ENCODE results near the gene APOBEC3C. TPM values are rescaled to one million over a fixed set of nuclear protein-coding genes. Genes with fewer than 3 reads are reported as not detected.

The APOBEC3C gene
- total RNA-seq, 2 donors from 2014 or later = 9.1 to 12.5 TPM

GRCh38 chr22:38966942-38967341, 47.1 kb upstream of the APOBEC3C start:
- H3K4me1 ChIP-seq = no peaks in the 10 kb centered on the region
- no peaks in the 10 kb centered on the region for H3K36me3 ChIP-seq
- no peak for DNase-seq (ENCODE audit: low spot score)
- no peak for TF ChIP-seq CTCF (IDR thresholded peaks at IDR 0.05)
- H3K9me3 ChIP-seq = no peaks in the 10 kb centered on the region
- H3K27me3 ChIP-seq = no peaks in the 10 kb centered on the region
- H3K4me3 ChIP-seq = no peak overlapping the region
- H3K27ac ChIP-seq = no peak overlapping the region

GRCh38 chr22:38967451-38968450, 46.3 kb upstream of the APOBEC3C start:
- Histone ChIP-seq H3K4me1 (no peaks in the 10 kb centered on the region), H3K36me3 (no peaks in the 10 kb centered on the region), H3K27me3 (no peaks in the 10 kb centered on the region), H3K9me3 (no peaks in the 10 kb centered on the region), H3K4me3 (no peak overlapping the region), H3K27ac (no peak overlapping the region)
- no peak for TF ChIP-seq CTCF (IDR thresholded peaks at IDR 0.05)
- peak; percentile 61 for DNase-seq (ENCODE audit: low spot score)

- no peak for DNase-seq (ENCODE audit: low spot score)
- H3K4me3 ChIP-seq = no peak overlapping the region
- TF ChIP-seq CTCF (IDR thresholded peaks at IDR 0.05) = no peak
Observed at GRCh38 chr22:38968801-38969200, 45.3 kb upstream of the APOBEC3C start.

GRCh38 chr22:38970551-38970950, 43.5 kb upstream of the APOBEC3C start:
- H3K27ac ChIP-seq = no peak overlapping the region
- TF ChIP-seq CTCF (IDR thresholded peaks at IDR 0.05) = no peak
- DNase-seq (ENCODE audit: low spot score) = no peak

More at GRCh38 chr22:38968801-38969200, 45.3 kb upstream of the APOBEC3C start:
- H3K27ac ChIP-seq = no peak overlapping the region
- no peaks in the 10 kb centered on the region for H3K27me3 ChIP-seq
- no peaks in the 10 kb centered on the region for H3K36me3 ChIP-seq
- no peaks in the 10 kb centered on the region for H3K4me1 ChIP-seq
- H3K9me3 ChIP-seq = no peaks in the 10 kb centered on the region

GRCh38 chr22:38971202-38971601, 42.9 kb upstream of the APOBEC3C start:
- no peak for TF ChIP-seq CTCF (IDR thresholded peaks at IDR 0.05)
- DNase-seq (ENCODE audit: low spot score) = no peak
- no peaks in the 10 kb centered on the region for H3K4me1 ChIP-seq
- no peaks in the 10 kb centered on the region for H3K27me3 ChIP-seq
- H3K9me3 ChIP-seq = no peaks in the 10 kb centered on the region
- H3K36me3 ChIP-seq = no peaks in the 10 kb centered on the region
- H3K27ac ChIP-seq = no peak overlapping the region
- no peak overlapping the region for H3K4me3 ChIP-seq

More at GRCh38 chr22:38970551-38970950, 43.5 kb upstream of the APOBEC3C start:
- H3K9me3 ChIP-seq = no peaks in the 10 kb centered on the region
- no peak overlapping the region for H3K4me3 ChIP-seq
- no peaks in the 10 kb centered on the region for H3K36me3 ChIP-seq
- H3K27me3 ChIP-seq = no peaks in the 10 kb centered on the region
- H3K4me1 ChIP-seq = no peaks in the 10 kb centered on the region
